Stimulated activated CD8-positive, alpha-beta memory T cell treated with anti-CD3 and anti-CD28 coated beads, Interleukin-12 subunit alpha, Interleukin-12 subunit beta, amount 100 ng/mL, for 1 hour (primary cell): ENCODE data around the gene NUTF2.
A peak's percentile ranks its signal among the peaks of the same experiment; 100 is the strongest.
"Not testable (repeated sequence)": the region's sequence is repeated elsewhere in the genome, so short reads cannot be mapped to it uniquely, and the experiment has no call there.

Experiments
- DNase-seq: peaks from one replicate; pipeline ENCODE4 v3.0.0-alpha.2; 2020; ENCODE audit warnings: low read depth

The NUTF2 gene

GRCh38 chr16:67846320-67847063 is at the start of gene NUTF2:
NUTF2 (plus strand) TSS chr16:67846933; CDS start chr16:67865131, 18,198 bp downstream.
- DNase-seq: peak; percentile 90

DNA sequence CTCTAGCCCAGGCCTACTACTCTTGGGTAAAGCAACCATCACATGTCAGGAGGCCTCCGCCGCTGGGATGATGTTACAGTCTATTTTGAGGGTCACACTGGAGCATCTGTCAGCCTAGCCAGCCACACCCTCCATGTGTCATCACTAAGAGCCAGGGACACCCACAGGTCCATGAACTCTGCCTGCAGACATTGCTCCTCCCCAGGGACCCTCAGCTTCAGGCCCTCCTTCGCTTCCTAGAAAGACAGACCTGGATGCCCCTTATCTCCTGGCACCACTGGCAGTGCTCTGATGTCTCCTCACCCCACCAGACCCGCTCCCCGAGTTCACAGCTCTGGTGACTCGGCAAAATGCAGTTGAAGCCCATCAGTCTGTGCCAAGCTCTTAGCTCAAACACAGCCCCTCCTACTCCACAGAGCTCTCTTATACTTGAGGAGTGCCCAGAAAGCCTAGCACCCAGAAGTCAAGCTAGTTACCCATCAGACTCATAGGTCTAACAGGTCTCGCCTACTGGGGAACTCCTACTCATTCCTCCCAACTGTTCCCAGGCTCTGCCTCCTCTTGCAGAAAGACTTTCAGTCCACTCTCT is 46.3 kb upstream of the NUTF2 start:
- DNase-seq: no peak

- no peak for DNase-seq
Observed at GRCh38 chr16:67801241-67801640, 45.5 kb upstream of the NUTF2 start.

GRCh38 chr16:67801883-67802282 is 44.9 kb upstream of the NUTF2 start:
- DNase-seq: peak; percentile 20

DNA sequence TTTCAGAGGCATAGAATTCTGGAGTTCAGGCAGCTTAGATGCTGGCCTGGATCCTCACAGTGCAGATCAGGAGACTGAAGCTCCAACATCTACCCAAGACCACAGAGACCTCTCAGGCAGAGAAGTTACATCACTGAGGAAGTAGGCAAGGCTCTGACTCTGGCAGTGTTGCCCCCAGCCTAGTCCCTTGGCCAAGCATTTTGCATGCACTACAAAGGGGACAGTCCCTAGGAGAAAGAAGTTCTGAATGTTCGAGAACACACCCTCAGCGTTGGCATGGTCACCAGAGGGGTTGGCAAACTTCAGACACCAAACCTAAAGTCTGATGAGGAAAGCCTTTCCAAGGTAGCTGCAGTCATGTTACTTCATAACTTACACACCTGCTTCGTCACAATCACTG is 42.8 kb upstream of the NUTF2 start:
- no peak for DNase-seq

DNA sequence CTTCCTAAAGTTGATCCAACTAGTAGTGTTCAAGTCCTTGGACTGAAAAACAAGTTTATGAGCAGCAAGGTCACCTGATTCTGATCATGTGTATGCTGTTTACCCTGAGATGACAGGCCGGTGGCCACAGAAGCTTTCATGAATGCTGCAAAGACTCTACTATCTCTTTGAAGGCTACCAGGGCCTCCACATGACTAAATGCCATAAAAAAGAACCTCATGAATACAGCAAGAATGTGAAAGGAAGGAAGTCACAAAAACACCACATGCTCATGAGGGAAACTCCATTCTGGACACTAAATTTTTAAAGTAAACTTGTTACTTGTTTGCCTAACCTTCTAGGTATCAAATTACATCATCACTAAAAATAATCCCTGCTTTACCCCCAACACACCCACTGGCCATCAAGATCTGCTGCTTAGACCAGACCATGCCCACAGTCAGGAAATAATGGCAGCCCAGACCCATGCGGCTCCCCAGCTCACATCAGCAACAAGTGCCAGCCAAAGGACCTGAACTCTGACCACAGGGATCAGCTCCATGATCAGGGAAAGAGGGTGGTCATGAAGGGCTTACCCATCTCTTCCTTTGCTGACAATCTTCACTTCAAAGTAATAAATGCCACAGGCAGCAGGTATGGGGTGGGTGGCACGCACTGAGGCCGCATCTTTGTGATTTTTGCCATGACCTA is 41.7 kb upstream of the NUTF2 start:
- no peak for DNase-seq

DNA sequence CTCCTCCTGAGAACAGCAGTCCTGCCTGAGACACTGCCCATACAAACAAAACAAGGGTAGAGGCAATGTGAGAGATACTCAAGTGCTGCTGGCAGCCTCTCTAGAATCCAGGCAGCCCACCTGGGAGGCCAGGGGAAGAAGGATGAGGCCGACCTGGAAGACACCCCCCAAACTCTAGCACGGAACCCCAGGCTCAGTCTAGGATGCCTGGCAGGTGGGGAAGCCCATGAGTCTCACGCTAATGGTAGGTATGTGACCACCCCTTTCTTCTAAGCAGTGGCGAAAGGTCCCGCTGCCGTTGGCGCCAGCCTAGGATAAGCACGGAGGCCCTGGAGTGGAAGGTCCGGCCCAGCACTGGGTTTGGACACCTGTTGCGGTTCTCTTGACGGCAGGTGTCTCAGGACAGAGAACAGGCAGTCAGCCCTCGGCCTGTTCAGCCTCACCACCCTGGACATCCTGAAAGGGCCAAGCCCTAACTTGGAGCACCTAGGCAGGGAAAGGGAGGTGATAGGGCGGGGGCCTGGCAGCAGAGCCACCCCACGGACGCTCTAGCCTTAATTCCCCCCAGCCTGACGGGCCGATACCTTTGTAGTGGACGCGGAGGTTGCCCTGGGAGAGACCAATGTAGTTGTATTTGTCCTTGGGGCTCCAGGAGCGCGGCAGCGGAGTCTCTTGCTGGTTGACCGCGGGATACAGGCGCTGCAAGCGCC is 40.9 kb upstream of the NUTF2 start:
- DNase-seq: no peak

DNA sequence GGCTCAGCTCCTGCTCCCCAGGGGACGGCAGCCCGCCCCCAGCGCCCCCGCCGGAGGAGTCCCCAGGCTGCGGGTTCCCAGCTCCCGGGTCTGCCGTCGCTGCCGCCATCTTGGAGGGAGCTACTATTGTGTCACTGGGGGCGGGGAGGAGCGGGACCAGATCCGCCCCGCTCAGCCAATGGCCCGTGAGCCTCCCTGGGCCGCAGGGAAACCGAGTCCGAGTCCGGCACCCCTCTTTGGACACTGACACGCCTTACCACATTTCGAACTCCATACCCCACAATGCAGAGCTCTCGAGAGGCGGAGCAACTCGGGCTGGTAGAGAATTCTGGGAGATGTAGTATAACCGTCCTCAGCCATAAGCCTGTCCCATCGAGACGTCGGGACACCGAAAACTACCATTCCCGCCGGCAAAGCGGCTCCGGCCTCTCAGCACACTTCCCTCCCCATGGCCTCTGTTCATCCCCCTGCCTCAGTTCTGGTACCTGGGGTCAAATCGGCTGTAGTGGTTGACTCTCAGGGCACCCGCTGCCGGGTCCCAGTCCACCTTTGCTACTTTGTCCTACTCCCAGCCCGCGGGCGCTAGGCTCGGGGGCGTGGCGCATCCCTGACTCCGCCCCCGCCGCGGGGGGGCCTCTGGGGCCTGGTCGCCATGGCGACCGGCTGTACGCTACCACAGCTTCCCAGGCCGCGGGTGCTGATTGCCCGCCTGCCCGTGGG is 40.1 kb upstream of the NUTF2 start, which contains the start of the genes RANBP10 and TSNAXIP1:
RANBP10 (minus strand) TSS at position 133 of the 720 bp plus-strand sequence; CDS start at position 109, 24 bp downstream.
TSNAXIP1 (plus strand) TSS at position 462 of the 720 bp plus-strand sequence. CDS start 261 bp downstream, outside the sequence.
- DNase-seq: peak; percentile 92

DNA sequence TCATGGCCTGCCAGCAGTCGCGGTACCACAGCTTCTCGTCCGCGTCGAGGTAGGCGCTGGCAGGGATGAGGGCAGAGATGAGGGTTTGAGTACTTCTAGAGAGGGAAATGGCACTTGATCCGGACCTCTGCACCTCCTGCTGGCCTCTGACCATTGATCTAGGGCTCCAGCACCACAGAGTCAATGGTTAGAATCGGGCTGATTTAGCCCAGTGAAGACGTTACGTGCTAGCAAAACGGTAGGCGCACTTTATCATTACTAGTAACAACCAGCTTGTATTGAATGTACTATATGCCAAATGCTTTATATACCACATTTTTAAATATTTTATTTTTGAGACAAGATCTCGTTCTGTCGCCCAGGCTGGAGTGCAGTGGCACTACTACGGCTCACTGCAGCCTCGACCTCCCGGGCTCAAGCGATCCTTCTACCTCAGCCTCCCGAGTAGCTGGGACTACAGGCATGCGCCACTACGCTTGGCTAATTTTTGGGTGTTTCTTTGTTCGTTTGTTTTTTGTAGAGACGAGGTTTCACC is 39.5 kb upstream of the NUTF2 start:
- no peak for DNase-seq

DNA sequence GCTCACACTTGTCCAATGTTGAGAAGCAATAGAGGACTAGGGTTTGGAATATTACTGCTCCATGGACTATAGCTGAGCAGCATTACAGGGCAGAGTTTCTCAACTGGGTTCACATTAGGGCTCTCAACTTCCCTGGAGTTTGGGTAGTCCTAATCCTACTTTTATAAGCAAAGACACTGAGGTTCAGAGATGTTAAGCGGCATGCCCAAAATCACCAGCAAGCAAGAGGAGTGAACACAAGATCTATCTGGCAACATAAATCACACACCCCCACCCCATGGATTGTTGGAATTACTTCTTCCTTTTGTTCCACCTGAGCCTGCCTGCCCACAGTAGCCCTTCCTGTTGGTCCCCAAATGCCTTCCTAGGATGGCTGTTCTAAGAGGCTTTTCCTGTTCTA is 34.8 kb upstream of the NUTF2 start:
- DNase-seq: no peak

GRCh38 chr16:67814567-67814966 is 32.2 kb upstream of the NUTF2 start:
- DNase-seq: no peak

DNA sequence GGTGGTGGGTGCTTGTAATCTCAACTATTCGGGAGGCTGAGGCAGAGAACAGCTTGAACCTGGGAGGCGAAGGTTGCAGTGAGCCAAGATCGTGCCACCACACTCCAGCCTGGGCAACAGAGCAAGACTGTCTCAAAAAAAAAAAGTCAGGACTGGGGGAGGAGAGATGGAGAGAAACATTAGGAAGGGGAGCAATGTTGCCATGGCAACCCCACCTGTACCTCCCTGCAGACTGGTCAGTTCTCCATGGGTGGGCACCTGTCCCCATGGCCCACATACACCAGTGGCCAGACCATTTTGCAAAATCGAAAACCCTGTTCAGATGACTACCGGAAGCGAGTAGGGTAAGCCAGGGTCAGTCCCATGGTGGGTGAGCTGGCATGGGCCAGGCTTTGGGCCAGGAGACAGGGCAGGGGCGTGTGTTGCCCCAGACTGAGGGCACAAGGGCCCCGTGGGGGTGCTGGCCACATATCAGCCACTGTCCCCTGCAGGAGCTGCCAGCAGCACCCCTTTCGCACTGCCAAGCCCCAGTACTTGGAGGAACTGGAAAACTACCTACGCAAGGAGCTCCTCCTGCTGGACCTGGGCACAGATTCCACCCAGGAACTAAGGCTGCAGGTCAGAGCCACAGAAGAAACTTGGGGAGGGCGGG is 26.0 kb upstream of the NUTF2 start:
- DNase-seq: no peak

GRCh38 chr16:67822511-67822910 is 24.2 kb upstream of the NUTF2 start:
- no peak for DNase-seq

DNA sequence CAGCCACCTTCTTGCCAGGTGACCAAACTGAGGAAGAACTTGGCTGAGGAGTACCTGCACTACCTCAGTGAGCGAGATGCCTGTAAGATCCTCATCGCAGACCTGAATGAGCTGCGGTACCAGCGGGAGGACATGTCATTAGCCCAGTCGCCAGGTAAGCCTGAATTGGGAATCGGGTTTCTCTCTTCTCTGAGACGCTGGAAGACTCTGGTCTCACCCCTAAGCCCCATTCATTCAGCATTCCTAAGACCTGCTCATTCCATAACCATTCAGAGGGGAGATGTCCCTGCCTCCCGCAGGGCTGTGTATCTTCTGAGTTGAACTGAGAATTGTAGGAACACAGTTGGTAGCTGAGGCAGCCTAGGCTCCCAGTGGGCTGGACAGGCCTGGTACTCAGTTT is 21.6 kb upstream of the NUTF2 start:
- no peak for DNase-seq

- DNase-seq: no peak
Observed at GRCh38 chr16:67825906-67826305, 20.8 kb upstream of the NUTF2 start.

GRCh38 chr16:67828651-67829050 is 18.1 kb upstream of the NUTF2 start:
- DNase-seq: no peak

DNA sequence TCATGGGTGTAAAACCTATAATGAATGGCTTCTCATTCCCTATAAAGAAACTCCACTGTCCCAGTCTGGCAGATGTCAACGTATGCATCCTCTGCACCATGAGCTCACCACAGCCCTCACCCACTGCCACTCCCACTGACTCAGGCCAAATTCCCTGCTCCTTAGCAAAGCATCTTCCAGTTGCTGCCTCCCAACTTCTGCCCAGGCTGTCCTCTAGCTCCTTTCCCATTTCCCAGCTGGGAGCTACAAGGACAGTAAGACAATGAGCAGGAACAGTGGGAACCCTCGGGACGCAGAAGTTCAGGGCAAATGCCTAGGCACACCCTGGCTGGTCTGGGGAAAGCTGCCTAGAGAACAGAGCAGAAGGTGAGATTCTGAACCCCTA is 13.7 kb upstream of the NUTF2 start:
- no peak for DNase-seq

DNA sequence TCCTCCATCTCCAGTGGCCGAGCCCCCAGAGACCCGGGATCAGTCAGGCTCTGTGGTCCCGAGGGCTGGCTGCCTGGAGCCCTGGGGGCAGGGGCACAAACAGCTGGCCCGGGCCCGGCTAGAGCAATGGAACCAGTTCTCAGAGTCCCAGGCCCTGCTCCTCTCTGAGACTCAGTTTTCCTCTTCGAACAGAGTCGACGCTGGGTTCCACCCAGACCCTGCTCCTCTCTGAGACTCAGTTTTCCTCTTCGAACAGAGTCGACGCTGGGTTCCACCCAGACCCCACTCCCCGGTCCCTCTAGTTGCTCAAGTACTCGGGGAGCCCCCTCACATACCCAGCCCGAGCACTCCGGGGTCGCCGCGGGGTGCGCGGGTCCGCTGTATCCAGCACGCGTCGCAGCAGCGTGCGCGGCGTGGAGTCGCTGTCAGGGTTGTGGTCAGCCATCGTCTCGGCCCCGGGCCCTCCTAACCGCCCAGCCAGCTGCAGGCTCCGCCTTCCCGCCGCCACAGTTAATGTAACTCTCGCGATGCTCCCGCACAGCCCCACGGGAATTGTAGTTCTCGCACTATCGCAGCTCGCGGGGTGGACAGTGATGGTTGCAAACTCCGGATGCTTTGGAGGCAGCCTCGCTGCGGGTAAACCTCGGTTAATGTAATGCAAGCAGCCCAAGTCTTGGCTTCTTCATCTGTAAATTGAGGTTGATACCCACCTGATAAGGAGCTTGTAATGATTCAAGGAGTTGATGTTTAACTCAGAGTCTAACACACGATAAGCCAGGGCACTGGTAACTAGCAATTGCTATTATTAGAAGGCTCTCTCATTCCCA is 13.1 kb upstream of the NUTF2 start:
- peak; percentile 86 for DNase-seq

DNA sequence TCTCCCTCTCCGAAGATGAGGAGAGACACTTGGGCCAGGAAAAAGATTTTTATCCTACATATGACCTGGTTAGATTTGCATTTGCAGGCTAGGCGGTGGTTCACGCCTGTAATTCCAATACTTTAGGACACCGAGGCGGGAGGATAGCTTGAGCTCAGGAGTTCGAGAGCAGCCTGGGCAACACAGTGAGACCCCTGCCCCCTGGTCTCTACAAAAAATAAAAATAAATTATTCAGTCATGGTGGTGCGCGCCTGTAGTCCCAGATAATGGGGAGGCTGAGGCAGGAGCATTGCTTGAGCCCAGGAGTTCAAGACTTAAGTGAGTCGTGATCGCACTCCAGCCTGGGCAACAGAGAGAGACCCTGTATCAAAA is 12.5 kb upstream of the NUTF2 start:
- no peak for DNase-seq

DNA sequence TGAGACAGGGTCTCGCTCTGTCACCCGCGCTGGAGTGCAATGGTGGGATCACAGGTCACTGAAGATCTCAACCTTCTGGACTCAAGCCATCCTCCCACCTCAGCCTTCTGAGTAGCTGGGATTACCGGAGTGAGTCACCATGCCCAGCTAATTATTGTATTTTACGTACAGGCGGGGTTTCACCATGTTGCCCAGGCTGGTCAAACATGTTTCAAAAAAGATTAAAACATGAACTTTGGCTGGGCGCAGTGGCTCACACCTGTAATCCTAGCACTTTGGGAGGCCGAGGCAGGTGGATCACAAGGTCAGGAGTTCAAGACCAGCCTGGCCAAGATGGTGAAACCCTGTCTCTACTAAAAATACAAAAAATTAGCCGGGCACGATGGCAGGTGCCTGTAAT is 9.5 kb upstream of the NUTF2 start:
- DNase-seq: not testable (repeated sequence)
